Vagina (tissue), 2 donors: Measurements from ENCODE around the gene ATG9B.

Experiments used
- POLR2A ChIP-seq, 2 donors: fragments of 450-650 bp; IDR thresholded peaks; one replicate each; pipeline ENCODE4 v1.6.1; 2017; ENCODE audit warnings: antibody characterized with exemption in 2 of 2, mild to moderate bottlenecking in 2 of 2, moderate library complexity in 2 of 2
- POLR2AphosphoS5 ChIP-seq, 2 donors: sonication (generic); formaldehyde crosslinking; IDR thresholded peaks; one replicate each; pipeline ENCODE4 v1.9.0; 2017; ENCODE audit warnings: antibody characterized with exemption in 2 of 2, mild to moderate bottlenecking in 2 of 2, low read depth in 1 of 2; ENCODE audit not compliant: insufficient read depth in 1 of 2
- TF ChIP-seq, protein P1 (sequence below), 3 experiments: fragments of 450-650 bp in 2 of 3; fragments of 200-600 bp in 1 of 3; sonication (generic) in 1 of 3; IDR thresholded peaks; one replicate each; pipeline ENCODE4 v1.5.1; 2017 to 2019; ENCODE audit warnings: antibody characterized with exemption in 3 of 3, mild to moderate bottlenecking in 2 of 3, moderate library complexity in 2 of 3

DNA sequence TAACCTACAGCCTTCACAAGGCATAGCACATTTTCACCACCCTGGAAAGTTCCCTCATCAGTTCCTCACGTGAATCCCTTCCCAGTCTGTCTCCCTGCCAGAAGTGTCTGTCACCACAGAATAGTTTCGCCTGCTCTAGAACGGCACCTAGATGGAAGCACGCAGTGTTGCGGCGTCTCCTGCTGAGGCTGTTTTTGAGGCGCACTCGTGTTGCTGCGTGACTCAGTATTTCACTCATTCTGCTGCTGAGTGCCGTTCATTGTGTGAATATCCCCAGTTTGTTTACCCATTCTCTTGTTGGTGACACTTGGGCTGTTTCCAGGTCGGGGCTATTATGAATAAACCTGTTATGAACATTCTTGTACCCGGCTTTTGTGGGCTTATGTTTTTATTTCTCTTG lies 20.7 kb downstream of the ATG9B start:
- TF ChIP-seq, protein P1, sequence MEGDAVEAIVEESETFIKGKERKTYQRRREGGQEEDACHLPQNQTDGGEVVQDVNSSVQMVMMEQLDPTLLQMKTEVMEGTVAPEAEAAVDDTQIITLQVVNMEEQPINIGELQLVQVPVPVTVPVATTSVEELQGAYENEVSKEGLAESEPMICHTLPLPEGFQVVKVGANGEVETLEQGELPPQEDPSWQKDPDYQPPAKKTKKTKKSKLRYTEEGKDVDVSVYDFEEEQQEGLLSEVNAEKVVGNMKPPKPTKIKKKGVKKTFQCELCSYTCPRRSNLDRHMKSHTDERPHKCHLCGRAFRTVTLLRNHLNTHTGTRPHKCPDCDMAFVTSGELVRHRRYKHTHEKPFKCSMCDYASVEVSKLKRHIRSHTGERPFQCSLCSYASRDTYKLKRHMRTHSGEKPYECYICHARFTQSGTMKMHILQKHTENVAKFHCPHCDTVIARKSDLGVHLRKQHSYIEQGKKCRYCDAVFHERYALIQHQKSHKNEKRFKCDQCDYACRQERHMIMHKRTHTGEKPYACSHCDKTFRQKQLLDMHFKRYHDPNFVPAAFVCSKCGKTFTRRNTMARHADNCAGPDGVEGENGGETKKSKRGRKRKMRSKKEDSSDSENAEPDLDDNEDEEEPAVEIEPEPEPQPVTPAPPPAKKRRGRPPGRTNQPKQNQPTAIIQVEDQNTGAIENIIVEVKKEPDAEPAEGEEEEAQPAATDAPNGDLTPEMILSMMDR (IDR thresholded peaks at IDR 0.05) = no peak
- TF ChIP-seq POLR2A (IDR thresholded peaks at IDR 0.05) (no peak), POLR2AphosphoS5 (IDR thresholded peaks at IDR 0.05; ENCODE audit: insufficient read depth in 1 of 2, low read depth in 1 of 2) (no peak)
